HCT116 (cell line): Measurements from ENCODE around the gene AWAT2. TPM values are rescaled to one million over a fixed set of nuclear protein-coding genes. Genes with fewer than 3 reads are reported as not detected.

Experiments
- ATAC-seq: fragments of 200-7000 bp; cut with Tn5 transposase; 2 replicates; pipeline ENCODE4 v1.9.1; 2020; ENCODE audit warnings: mild to moderate bottlenecking, moderate library complexity
- BruUV-seq: library from RNA; stranded (reverse); fragments of 400-500 nt; replicated peaks from 2 replicates; lab custom pipeline; 2021; lab: Mats Ljungman, UMichigan
- CTCF ChIA-PET: fragments of 300-600 bp; sonication (Branson Sonifier 250); formaldehyde crosslinking; loops from one replicate; lab custom pipeline; 2021; ENCODE audit warnings: antibody characterized with exemption; lab: Charles Lee
- POLR2A ChIA-PET: fragments of 300-600, 350-600 bp; sonication (Branson Sonifier 250); formaldehyde crosslinking; loops from one replicate; lab custom pipeline; 2021; ENCODE audit warnings: antibody characterized with exemption; lab: Charles Lee
- RAD21 ChIA-PET, 2 experiments: fragments of 300-600 bp; sonication (Branson Sonifier 250); formaldehyde crosslinking; loops; one replicate each; lab custom pipeline; 2023; ENCODE audit warnings: low total read pairs in 2 of 2; ENCODE audit not compliant: uncharacterized antibody in 2 of 2, unreplicated experiment in 2 of 2, low non-redundant PET in 1 of 2; lab: Charles Lee
- DNase-seq: peaks from one replicate; pipeline ENCODE4 v3.0.0-alpha.2; 2010; ENCODE audit warnings: low read depth, low spot score
- H2AFZ ChIP-seq: fragments of 200-600 bp; shearing (Covaris generic), sonication (generic); 2 replicates; pipeline ENCODE4 v1.6.1; 2017; ENCODE audit warnings: low read depth, mixed run types, mixed read lengths, antibody characterized with exemption, low read length; ENCODE audit not compliant: poor library complexity, severe bottlenecking
- H3K27ac ChIP-seq: 2 replicates; pipeline ENCODE4 v1.5.1; 2012; ENCODE audit warnings: low read depth, low read length
- H3K27me3 ChIP-seq: fragments of 200-600 bp; sonication (generic); 2 replicates; pipeline ENCODE4 v1.6.1; 2016; ENCODE audit warnings: mixed run types, low read length, mixed read lengths; ENCODE audit not compliant: insufficient read depth
- H3K36me3 ChIP-seq, 2 experiments: fragments of 200-500 bp in 1 of 2; fragments of 200-600 bp in 1 of 2; sonication (Bioruptor generic) in 1 of 2; sonication (generic) in 1 of 2; 2 replicates each; pipeline versions ENCODE4 v1.5.1 to v1.6.1; 2014 to 2016; ENCODE audit warnings: low read length in 2 of 2, inconsistent platforms in 1 of 2, mixed read lengths in 1 of 2, mixed run types in 1 of 2; ENCODE audit not compliant: insufficient read depth in 2 of 2, control insufficient read depth in 1 of 2
- H3K4me1 ChIP-seq, 2 experiments: fragments of 200-600 bp in 1 of 2; sonication (generic) in 1 of 2; 2 replicates each; pipeline versions ENCODE4 v1.5.1 to v1.6.1; 2012 to 2017; ENCODE audit warnings: low read length in 2 of 2, inconsistent platforms in 1 of 2, mild to moderate bottlenecking in 1 of 2, mixed read lengths in 1 of 2, mixed run types in 1 of 2, moderate library complexity in 1 of 2; ENCODE audit not compliant: insufficient read depth in 2 of 2, control insufficient read depth in 1 of 2
- H3K4me2 ChIP-seq: fragments of 200-600 bp; sonication (generic); 2 replicates; pipeline ENCODE4 v1.6.1; 2017; ENCODE audit warnings: mixed run types, low read length, mixed read lengths
- H3K4me3 ChIP-seq, 2 experiments: fragments of 200-600 bp in 1 of 2; sonication (generic) in 1 of 2; replicated peaks in 1 of 2; 2 replicates each; pipeline ENCODE4 v1.5.1; 2011 to 2016; ENCODE audit warnings: low read length in 2 of 2, control low read depth in 1 of 2, low read depth in 1 of 2, mild to moderate bottlenecking in 1 of 2, mixed read lengths in 1 of 2, mixed run types in 1 of 2
- H3K79me2 ChIP-seq: fragments of 200-600 bp; sonication (generic); 2 replicates; pipeline ENCODE4 v1.6.1; 2017; ENCODE audit warnings: mild to moderate bottlenecking, mixed run types, low read length, moderate library complexity, mixed read lengths; ENCODE audit not compliant: insufficient read depth
- H3K9ac ChIP-seq: fragments of 200-600 bp; sonication (generic); 2 replicates; pipeline ENCODE4 v1.6.1; 2016; ENCODE audit warnings: low read length, mixed read lengths
- H3K9me2 ChIP-seq: fragments of 200-600 bp; sonication (generic), shearing (Covaris generic); 2 replicates; pipeline ENCODE4 v1.6.1; 2017; ENCODE audit warnings: mixed run types, mild to moderate bottlenecking, moderate library complexity; ENCODE audit not compliant: insufficient read depth
- H3K9me3 ChIP-seq, 2 experiments: fragments of 200-500 bp in 1 of 2; fragments of 200-600 bp in 1 of 2; sonication (Bioruptor generic) in 1 of 2; sonication (generic) in 1 of 2; 2 replicates each; pipeline ENCODE4 v1.6.1; 2014 to 2017; ENCODE audit warnings: low read length in 2 of 2, mixed read lengths in 2 of 2, inconsistent platforms in 1 of 2, low read depth in 1 of 2, mild to moderate bottlenecking in 1 of 2, mixed run types in 1 of 2, moderate library complexity in 1 of 2; ENCODE audit not compliant: control insufficient read depth in 1 of 2, insufficient read depth in 1 of 2
- H4K20me1 ChIP-seq: fragments of 200-600 bp; sonication (generic), shearing (Covaris generic); 2 replicates; pipeline ENCODE4 v1.6.1; 2017; ENCODE audit warnings: mixed run types, mild to moderate bottlenecking, moderate library complexity; ENCODE audit not compliant: insufficient read depth
- CBX3 ChIP-seq: IDR thresholded peaks from 2 replicates; pipeline ENCODE4 v1.6.1; 2012; ENCODE audit warnings: low read depth
- EZH2phosphoT487 ChIP-seq: fragments of 200-600 bp; IDR thresholded peaks from 2 replicates; pipeline ENCODE4 v1.6.1; 2018; ENCODE audit warnings: antibody characterized with exemption, borderline replicate concordance
- FOSL1 ChIP-seq: IDR thresholded peaks from 2 replicates; pipeline ENCODE4 v1.6.1; 2012; ENCODE audit warnings: low read depth
- POLR2AphosphoS5 ChIP-seq: IDR thresholded peaks from 2 replicates; pipeline ENCODE4 v1.6.1; 2011; ENCODE audit warnings: mild to moderate bottlenecking, low read depth, low read length, moderate library complexity
- REST ChIP-seq: IDR thresholded peaks from 2 replicates; pipeline ENCODE4 v1.6.1; 2012; ENCODE audit warnings: low read depth
- SP1 ChIP-seq: IDR thresholded peaks from 2 replicates; pipeline ENCODE4 v1.6.1; 2012; ENCODE audit warnings: low read depth
- intact Hi-C: fragments of 100-400 bp; cut with micrococcal nuclease; formaldehyde crosslinking; loops from 2 replicates; pipeline ENCODE4 v1.10.0; 2022
- total RNA-seq: library from RNA; stranded (reverse); gene quantifications from one replicate; pipeline ENCODE4 v1.2.1, GENCODE V29; 2021; ENCODE audit not compliant: unreplicated experiment

AWAT2 gene
- total RNA-seq, 1 experiment from 2014 or later, result not detected

- no peak for TF ChIP-seq REST
- no peak for TF ChIP-seq CBX3
- TF ChIP-seq EZH2phosphoT487, result no peak
- TF ChIP-seq, all 23 proteins: peak for 0
Measured at GRCh38 chrX:70046978-70047377, 2.8 kb downstream of the AWAT2 start (continued).

- ChIA-PET POLR2A (no interaction called here), CTCF (no interaction called here), RAD21 (no interaction called here)
- DNase-seq, result no peak
- BruUV-seq, result no TSS peak
- ATAC-seq, result no peak
- peaks cover 0 to 6% of the 10 kb centered on the region in 2 experiments; a peak in 1 of 4 replicates for H3K4me1 ChIP-seq
- no peaks in the 10 kb centered on the region for H3K9me2 ChIP-seq
- intact Hi-C loops, result no loop called here
- no peak overlapping the region for H3K9ac ChIP-seq
- H3K36me3 ChIP-seq, result no peaks in the 10 kb centered on the region
- H2AFZ ChIP-seq, result no peak overlapping the region
- no peak overlapping the region for H3K4me2 ChIP-seq
- no peak overlapping the region for H3K27ac ChIP-seq
- H3K27me3 ChIP-seq, result no peaks in the 10 kb centered on the region
- no peaks in the 10 kb centered on the region for H4K20me1 ChIP-seq
- TF ChIP-seq FOSL1 (no peak), POLR2AphosphoS5 (no peak), SP1 (no peak)
- no peaks in the 10 kb centered on the region for H3K79me2 ChIP-seq
- H3K4me3 ChIP-seq, result no peak overlapping the region
- H3K9me3 ChIP-seq, result no peaks in the 10 kb centered on the region
Measured at GRCh38 chrX:70044541-70045245, 5.0 kb downstream of the AWAT2 start.
